ENCODE results near the gene B4GALNT1. TPM values are rescaled to one million over a fixed set of nuclear protein-coding genes. Genes with fewer than 3 reads are reported as not detected.

B4GALNT1 gene
- total and polyA plus RNA-seq, 2 of the 13 experiments (the other 11 are each of a cell fraction or from before 2014, with no cell fraction given) = 4.5 to 5.4 TPM

- TF ChIP-seq ZNF672 (CRISPR knock-in tag; IDR thresholded peaks at IDR 0.05) (no peak), ZSCAN29 (CRISPR knock-in tag; conservative IDR thresholded peaks at IDR 0.05) (no peak), KLF11 (CRISPR knock-in tag; IDR thresholded peaks at IDR 0.05) (no peak), SMAD3 (CRISPR knock-in tag; IDR thresholded peaks at IDR 0.05) (no peak), ISX (CRISPR knock-in tag; conservative IDR thresholded peaks at IDR 0.05) (no peak), ZFP36L1 (CRISPR knock-in tag; IDR thresholded peaks at IDR 0.05) (no peak), POLR2G (IDR thresholded peaks at IDR 0.05; ENCODE audit: low read depth, low read length) (peak; percentile 71), ZFP36L2 (CRISPR knock-in tag; IDR thresholded peaks at IDR 0.05) (no peak), TBL1XR1 (IDR thresholded peaks at IDR 0.05; ENCODE audit: borderline replicate concordance, low read length, partially characterized antibody) (no peak), SUZ12 (IDR thresholded peaks at IDR 0.05; ENCODE audit: low read depth, low read length) (no peak), ZNF205 (CRISPR knock-in tag; IDR thresholded peaks at IDR 0.05) (peak; percentile 41; the same call in 1 of the 2 replicates), ZNF772 (CRISPR knock-in tag; IDR thresholded peaks at IDR 0.05) (no peak), ZNF468 (CRISPR knock-in tag; IDR thresholded peaks at IDR 0.05) (no peak), ZNF24 (IDR thresholded peaks at IDR 0.05) (no peak), HNRNPK (IDR thresholded peaks at IDR 0.05; ENCODE audit: low read depth, low read length, poor library complexity, severe bottlenecking) (no peak), ZMYM4 (CRISPR knock-in tag; IDR thresholded peaks at IDR 0.05) (no peak), HES4 (CRISPR knock-in tag; IDR thresholded peaks at IDR 0.05; ENCODE audit: borderline replicate concordance) (no peak), SKI (IDR thresholded peaks at IDR 0.05; ENCODE audit: partially characterized antibody) (no peak), CSRNP2 (CRISPR knock-in tag; conservative IDR thresholded peaks at IDR 0.05; ENCODE audit: low read depth) (no peak), SMARCE1 (IDR thresholded peaks at IDR 0.05; ENCODE audit: borderline replicate concordance) (0 out of 2 replicates have a peak, but pooled peaks have one; percentile 34), ZNF441 (CRISPR knock-in tag; IDR thresholded peaks at IDR 0.05; ENCODE audit: borderline replicate concordance) (no peak), ZKSCAN8 (CRISPR knock-in tag; IDR thresholded peaks at IDR 0.05; ENCODE audit: borderline replicate concordance) (0 out of 2 replicates have a peak, but pooled peaks have one; percentile 6), ZNF670 (CRISPR knock-in tag; IDR thresholded peaks at IDR 0.05; ENCODE audit: borderline replicate concordance) (0 out of 2 replicates have a peak, but pooled peaks have one; percentile 41), RARG (CRISPR knock-in tag; IDR thresholded peaks at IDR 0.05; ENCODE audit: low read depth) (no peak), HNF1B (CRISPR knock-in tag; IDR thresholded peaks at IDR 0.05) (no peak), MEIS2 (CRISPR knock-in tag; IDR thresholded peaks at IDR 0.05) (0 out of 2 replicates have a peak, but pooled peaks have one; percentile 35)
- TF ChIP-seq, protein P1, sequence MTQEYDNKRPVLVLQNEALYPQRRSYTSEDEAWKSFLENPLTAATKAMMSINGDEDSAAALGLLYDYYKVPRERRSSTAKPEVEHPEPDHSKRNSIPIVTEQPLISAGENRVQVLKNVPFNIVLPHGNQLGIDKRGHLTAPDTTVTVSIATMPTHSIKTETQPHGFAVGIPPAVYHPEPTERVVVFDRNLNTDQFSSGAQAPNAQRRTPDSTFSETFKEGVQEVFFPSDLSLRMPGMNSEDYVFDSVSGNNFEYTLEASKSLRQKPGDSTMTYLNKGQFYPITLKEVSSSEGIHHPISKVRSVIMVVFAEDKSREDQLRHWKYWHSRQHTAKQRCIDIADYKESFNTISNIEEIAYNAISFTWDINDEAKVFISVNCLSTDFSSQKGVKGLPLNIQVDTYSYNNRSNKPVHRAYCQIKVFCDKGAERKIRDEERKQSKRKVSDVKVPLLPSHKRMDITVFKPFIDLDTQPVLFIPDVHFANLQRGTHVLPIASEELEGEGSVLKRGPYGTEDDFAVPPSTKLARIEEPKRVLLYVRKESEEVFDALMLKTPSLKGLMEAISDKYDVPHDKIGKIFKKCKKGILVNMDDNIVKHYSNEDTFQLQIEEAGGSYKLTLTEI (CRISPR knock-in tag; conservative IDR thresholded peaks at IDR 0.05) = no peak
Measured at GRCh38 chr12:57579677-57580465, 53.1 kb downstream of the B4GALNT1 start (continued).
